Liver (tissue), 9 donors: ENCODE data around the gene METTL8. TPM values are rescaled to one million over a fixed set of nuclear protein-coding genes. Genes with fewer than 3 reads are reported as not detected.

ENCODE experiments used
- DNase-seq: peaks from one replicate; pipeline ENCODE4 v3.0.0-alpha.2; 2017; ENCODE audit warnings: low spot score
- H3K27ac ChIP-seq, 2 donors: one replicate each; pipeline ENCODE4 v1.7.0; 2013; ENCODE audit warnings: inconsistent platforms in 2 of 2, low read length in 2 of 2, control low read depth in 1 of 2, low read depth in 1 of 2, mild to moderate bottlenecking in 1 of 2
- H3K27me3 ChIP-seq, 4 donors: one replicate each; pipeline versions ENCODE4 v1.6.1 to v1.7.0; 2013; ENCODE audit warnings: low read length in 3 of 4, inconsistent platforms in 1 of 4, mild to moderate bottlenecking in 1 of 4, moderate library complexity in 1 of 4; ENCODE audit not compliant: control insufficient read depth in 4 of 4, insufficient read depth in 4 of 4
- H3K36me3 ChIP-seq, 4 donors: one replicate each; pipeline versions ENCODE4 v1.6.1 to v1.7.0; 2013; ENCODE audit warnings: low read length in 3 of 4, mild to moderate bottlenecking in 3 of 4, low read depth in 1 of 4, moderate library complexity in 1 of 4; ENCODE audit not compliant: control insufficient read depth in 4 of 4, insufficient read depth in 3 of 4
- H3K4me1 ChIP-seq, 4 donors: one replicate each; pipeline versions ENCODE4 v1.6.1 to v1.7.0; 2013; ENCODE audit warnings: low read length in 3 of 4, mild to moderate bottlenecking in 3 of 4, moderate library complexity in 1 of 4; ENCODE audit not compliant: control insufficient read depth in 4 of 4, insufficient read depth in 4 of 4
- H3K4me3 ChIP-seq, 3 donors: one replicate each; pipeline versions ENCODE4 v1.6.1 to v1.7.0; 2013; ENCODE audit warnings: low read length in 3 of 3, control low read depth in 1 of 3, low read depth in 1 of 3, mild to moderate bottlenecking in 1 of 3
- H3K9ac ChIP-seq, 2 donors: one replicate each; pipeline ENCODE4 v1.7.0; 2013; ENCODE audit warnings: low read length in 2 of 2, mild to moderate bottlenecking in 2 of 2, moderate library complexity in 2 of 2, control low read depth in 1 of 2, low read depth in 1 of 2
- H3K9me3 ChIP-seq, 4 donors: one replicate each; pipeline versions ENCODE4 v1.6.1 to v1.7.0; 2013; ENCODE audit warnings: low read length in 3 of 4; ENCODE audit not compliant: control insufficient read depth in 4 of 4
- ATF3 ChIP-seq: IDR thresholded peaks from 2 replicates; pipeline ENCODE4 v1.6.1; 2016; ENCODE audit warnings: antibody characterized with exemption
- CTCF ChIP-seq: fragments of 150-350 bp; IDR thresholded peaks from 2 replicates; pipeline ENCODE4 v1.5.1; 2017; ENCODE audit warnings: improper control_type of control experiment, low read depth, low read length; ENCODE audit not compliant: missing input control
- EGR1 ChIP-seq, 2 donors: IDR thresholded peaks; 2 replicates each; pipeline ENCODE4 v1.6.1; 2016 to 2018; ENCODE audit warnings: antibody characterized with exemption in 2 of 2, low read depth in 2 of 2
- FOXA1 ChIP-seq: IDR thresholded peaks from 2 replicates; pipeline ENCODE4 v1.6.1; 2016; ENCODE audit warnings: antibody characterized with exemption
- FOXA2 ChIP-seq: IDR thresholded peaks from 2 replicates; pipeline ENCODE4 v1.6.1; 2016; ENCODE audit warnings: antibody characterized with exemption
- GABPA ChIP-seq, 2 donors: IDR thresholded peaks in 1 of 2; conservative IDR thresholded peaks in 1 of 2; 2 replicates each; pipeline ENCODE4 v1.6.1; 2016; ENCODE audit warnings: antibody characterized with exemption in 2 of 2, mild to moderate bottlenecking in 1 of 2, moderate library complexity in 1 of 2
- HNF4A ChIP-seq, 2 donors: conservative IDR thresholded peaks; 2 replicates each; pipeline ENCODE4 v1.6.1; 2016; ENCODE audit warnings: antibody characterized with exemption in 2 of 2, mild to moderate bottlenecking in 2 of 2
- HNF4G ChIP-seq: IDR thresholded peaks from 2 replicates; pipeline ENCODE4 v1.6.1; 2016; ENCODE audit warnings: antibody characterized with exemption
- JUND ChIP-seq, 2 donors: IDR thresholded peaks; 2 replicates each; pipeline ENCODE4 v1.6.1; 2016; ENCODE audit warnings: antibody characterized with exemption in 2 of 2
- MAX ChIP-seq: IDR thresholded peaks from 2 replicates; pipeline ENCODE4 v1.6.1; 2016; ENCODE audit warnings: antibody characterized with exemption
- NR2F2 ChIP-seq: IDR thresholded peaks from 2 replicates; pipeline ENCODE4 v1.6.1; 2016; ENCODE audit warnings: antibody characterized with exemption
- RAD21 ChIP-seq, 2 donors: IDR thresholded peaks; 2 replicates each; pipeline ENCODE4 v1.6.1; 2016; ENCODE audit warnings: antibody characterized with exemption in 2 of 2, mild to moderate bottlenecking in 2 of 2
- REST ChIP-seq: IDR thresholded peaks from 2 replicates; pipeline ENCODE4 v1.6.1; 2016; ENCODE audit warnings: antibody characterized with exemption, mild to moderate bottlenecking
- RXRA ChIP-seq, 2 donors: IDR thresholded peaks; 2 replicates each; pipeline ENCODE4 v1.6.1; 2017 to 2018; ENCODE audit warnings: antibody characterized with exemption in 2 of 2, mild to moderate bottlenecking in 1 of 2
- SP1 ChIP-seq: IDR thresholded peaks from 2 replicates; pipeline ENCODE4 v1.6.1; 2018; ENCODE audit warnings: antibody characterized with exemption, mild to moderate bottlenecking
- TAF1 ChIP-seq: conservative IDR thresholded peaks from 2 replicates; pipeline ENCODE4 v1.6.1; 2016; ENCODE audit warnings: antibody characterized with exemption, mild to moderate bottlenecking
- YY1 ChIP-seq: IDR thresholded peaks from 2 replicates; pipeline ENCODE4 v1.6.1; 2016; ENCODE audit warnings: antibody characterized with exemption, mild to moderate bottlenecking
- ZBTB33 ChIP-seq: IDR thresholded peaks from 2 replicates; pipeline ENCODE4 v1.6.1; 2016; ENCODE audit warnings: antibody characterized with exemption
- WGBS: extraction: QIAGEN DNeasy Blood & Tissue Kit; methylation state at CpG from one replicate; pipeline ENCODE4 v1.1.7; 2013; 5-methylcytosine and 5-hydroxymethylcytosine counted together
- polyA plus RNA-seq, 2 donors: library from polyadenylated mRNA; stranded (reverse) in 1 of 2; unstranded in 1 of 2; fragments of 200-250 nt in 1 of 2; fragments of >200 nt in 1 of 2; fragmentation: Nextera tagmentation in 1 of 2; extraction: Ambion mirVana in 1 of 2; gene quantifications; one replicate each; pipeline versions ENCODE4 v1.2.1 to v1.2.3, GENCODE V29; 2013 to 2015
- total RNA-seq, 2 donors: library from RNA; depleted of rRNA; stranded (reverse); fragments of >200 nt; gene quantifications; one replicate each; pipeline ENCODE4 v1.2.3, GENCODE V29; 2014
- donor health status: healthy.
- donor health status: healthy.
- donor health status: healthy.
- donor health status: healthy.
- donor health status: healthy.

The METTL8 gene
- total and polyA plus RNA-seq, 4 donors: 3.6 to 8.1 (median 5.9) TPM

GRCh38 chr2:171404719-171405118, 29.1 kb downstream of the METTL8 start:
- Histone ChIP-seq H3K36me3 (no peaks in the 10 kb centered on the region), H3K27me3 (no peaks in the 10 kb centered on the region), H3K4me3 (no peak overlapping the region), H3K4me1 (no peaks in the 10 kb centered on the region), H3K9me3 (no peaks in the 10 kb centered on the region), H3K27ac (no peak overlapping the region), H3K9ac (no peak overlapping the region)
- WGBS: 95% methylated on average over 2 of the region's 2 CpGs
- no peak for TF ChIP-seq RXRA (IDR thresholded peaks at IDR 0.05)
- DNase-seq: no peak

- Histone ChIP-seq H3K9ac (no peak overlapping the region), H3K27ac (no peak overlapping the region), H3K4me3 (no peak overlapping the region), H3K36me3 (no peaks in the 10 kb centered on the region), H3K9me3 (no peaks in the 10 kb centered on the region), H3K27me3 (no peaks in the 10 kb centered on the region), H3K4me1 (no peaks in the 10 kb centered on the region)
- 95% methylated on average over 5 of the region's 5 CpGs for WGBS
- TF ChIP-seq HNF4G: no peak
- no peak for TF ChIP-seq CTCF
- TF ChIP-seq YY1: no peak
- TF ChIP-seq FOXA1: no peak
- no peak for TF ChIP-seq TAF1
- no peak for TF ChIP-seq REST
- TF ChIP-seq GABPA (IDR thresholded peaks at IDR 0.05 in 1 of 2, conservative IDR thresholded peaks at IDR 0.05 in 1 of 2): no peak
- no peak for TF ChIP-seq NR2F2
- TF ChIP-seq ATF3: no peak
- TF ChIP-seq FOXA2: no peak
- TF ChIP-seq RAD21 (IDR thresholded peaks at IDR 0.05): no peak
- TF ChIP-seq RXRA (IDR thresholded peaks at IDR 0.05): no peak
- no peak for TF ChIP-seq MAX
- TF ChIP-seq EGR1 (IDR thresholded peaks at IDR 0.05; ENCODE audit: low read depth in 2 of 2): no peak
- TF ChIP-seq HNF4A (conservative IDR thresholded peaks at IDR 0.05): no peak
- TF ChIP-seq JUND (IDR thresholded peaks at IDR 0.05): no peak
- no peak for TF ChIP-seq ZBTB33
- TF ChIP-seq SP1: no peak
- DNase-seq: no peak
These were observed 29.5 kb downstream of the METTL8 start for GRCh38 chr2:171404261-171404660.
